ENCODE data around the gene UBE2V1. TPM values are rescaled to one million over a fixed set of nuclear protein-coding genes. Genes with fewer than 3 reads are reported as not detected.

UBE2V1 gene
- total RNA-seq, 1 donor from 2014 or later: 109 TPM

DNA sequence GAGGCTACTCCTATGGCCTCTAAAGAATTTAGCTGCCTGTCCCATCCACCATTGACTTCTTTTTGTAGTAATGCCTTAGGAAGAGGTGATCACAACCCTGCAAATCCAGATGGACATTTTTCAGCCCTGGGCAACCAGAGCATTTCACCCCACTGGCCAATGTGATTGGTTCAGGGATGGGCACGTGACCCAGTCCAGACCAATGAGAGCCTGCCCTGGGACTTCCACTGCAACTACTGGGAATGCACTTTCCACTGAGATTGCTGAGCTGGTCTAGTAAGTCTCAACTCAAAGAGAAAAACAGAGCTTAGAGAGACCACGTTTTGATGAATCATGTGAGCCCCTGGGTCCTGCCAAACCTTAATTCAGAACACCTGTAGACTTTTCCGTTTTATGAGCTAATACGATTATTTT is 8.9 kb upstream of the UBE2V1 start:
- no peak overlapping the region for H3K4me3 ChIP-seq (ENCODE audit: low read depth, low read length)
- DNase-seq (ENCODE audit: low read depth): no peak
- TF ChIP-seq CTCF (conservative IDR thresholded peaks at IDR 0.05; ENCODE audit: low read depth, low read length): no peak

DNA sequence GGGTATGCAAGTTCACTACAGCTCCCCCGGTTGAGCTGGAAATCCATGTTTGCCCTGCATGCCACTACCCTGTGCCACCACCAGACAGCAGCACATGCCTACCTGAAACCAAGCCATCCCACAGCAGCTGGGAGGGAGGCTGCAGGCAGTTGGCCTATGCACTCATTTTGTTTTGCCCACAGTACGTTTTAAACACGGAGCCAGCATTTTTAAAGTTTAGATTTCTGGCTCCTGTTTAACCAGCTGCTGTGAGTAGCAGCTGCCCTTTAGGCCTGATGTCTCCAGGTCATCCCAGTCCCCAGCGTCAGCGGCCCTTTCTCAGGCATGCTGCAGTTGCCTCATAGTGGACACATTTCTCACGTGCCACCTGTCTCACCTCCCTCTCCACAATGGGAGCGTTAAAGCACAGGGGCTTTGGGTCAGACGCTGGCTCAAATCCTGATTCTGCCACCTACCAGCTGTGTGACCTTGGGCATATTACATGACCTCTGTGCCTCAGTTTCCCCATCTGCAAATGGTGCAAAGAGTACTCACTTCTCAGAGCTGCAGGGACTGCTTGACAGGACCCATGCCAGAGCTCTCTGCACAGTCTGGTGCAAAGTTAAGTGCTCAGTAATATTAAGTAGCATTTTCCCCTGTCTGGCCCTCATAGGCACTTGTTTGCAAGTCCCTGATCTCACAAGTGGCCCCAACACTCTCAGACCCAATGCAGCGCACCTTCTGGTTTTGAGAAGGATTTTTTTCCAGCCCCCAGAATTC is 8.2 kb upstream of the UBE2V1 start:
- no peak for DNase-seq (ENCODE audit: low read depth)
- TF ChIP-seq CTCF (conservative IDR thresholded peaks at IDR 0.05; ENCODE audit: low read depth, low read length): peak; percentile 99
- no peak overlapping the region for H3K4me3 ChIP-seq (ENCODE audit: low read depth, low read length)

GRCh38 chr20:50118203-50118602 is 5.3 kb upstream of the UBE2V1 start:
- no peak for DNase-seq (ENCODE audit: low read depth)
- no peak overlapping the region for H3K4me3 ChIP-seq (ENCODE audit: low read depth, low read length)
- TF ChIP-seq CTCF (conservative IDR thresholded peaks at IDR 0.05; ENCODE audit: low read depth, low read length): no peak

DNA sequence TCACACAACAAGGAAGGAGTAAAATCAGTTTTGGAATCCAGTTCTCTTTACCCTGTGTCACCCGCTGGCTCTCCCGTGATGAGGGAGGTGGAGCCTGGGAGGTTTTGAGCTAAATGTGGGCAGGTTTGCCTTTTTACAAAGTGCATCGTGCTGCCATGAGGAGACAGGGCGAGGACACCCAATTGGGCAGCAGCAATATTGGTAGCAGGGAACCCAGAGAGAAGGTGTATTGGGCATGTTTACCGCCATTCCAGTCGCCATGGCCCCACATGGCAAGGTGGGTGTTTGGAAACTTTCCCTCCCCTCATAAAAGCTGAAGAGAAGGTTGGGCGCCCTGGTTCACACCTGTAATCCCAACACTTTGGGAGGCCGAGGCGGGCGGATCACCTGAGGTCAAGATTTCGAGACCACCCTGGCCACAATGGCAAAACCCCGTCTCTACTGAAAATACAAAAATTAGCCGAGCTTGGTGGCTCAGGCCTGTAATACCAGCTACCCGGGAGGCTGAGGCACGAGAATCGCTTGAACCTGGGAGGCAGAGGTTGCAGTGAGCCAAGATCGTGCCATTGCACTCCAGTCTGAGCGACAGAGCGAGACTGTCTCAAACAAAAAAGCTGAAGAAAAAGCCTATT is 3.5 kb upstream of the UBE2V1 start:
- peak overlapping the region; percentile 59 for H3K4me3 ChIP-seq (ENCODE audit: low read depth, low read length)
- no peak for DNase-seq (ENCODE audit: low read depth)
- TF ChIP-seq CTCF (conservative IDR thresholded peaks at IDR 0.05; ENCODE audit: low read depth, low read length): no peak

DNA sequence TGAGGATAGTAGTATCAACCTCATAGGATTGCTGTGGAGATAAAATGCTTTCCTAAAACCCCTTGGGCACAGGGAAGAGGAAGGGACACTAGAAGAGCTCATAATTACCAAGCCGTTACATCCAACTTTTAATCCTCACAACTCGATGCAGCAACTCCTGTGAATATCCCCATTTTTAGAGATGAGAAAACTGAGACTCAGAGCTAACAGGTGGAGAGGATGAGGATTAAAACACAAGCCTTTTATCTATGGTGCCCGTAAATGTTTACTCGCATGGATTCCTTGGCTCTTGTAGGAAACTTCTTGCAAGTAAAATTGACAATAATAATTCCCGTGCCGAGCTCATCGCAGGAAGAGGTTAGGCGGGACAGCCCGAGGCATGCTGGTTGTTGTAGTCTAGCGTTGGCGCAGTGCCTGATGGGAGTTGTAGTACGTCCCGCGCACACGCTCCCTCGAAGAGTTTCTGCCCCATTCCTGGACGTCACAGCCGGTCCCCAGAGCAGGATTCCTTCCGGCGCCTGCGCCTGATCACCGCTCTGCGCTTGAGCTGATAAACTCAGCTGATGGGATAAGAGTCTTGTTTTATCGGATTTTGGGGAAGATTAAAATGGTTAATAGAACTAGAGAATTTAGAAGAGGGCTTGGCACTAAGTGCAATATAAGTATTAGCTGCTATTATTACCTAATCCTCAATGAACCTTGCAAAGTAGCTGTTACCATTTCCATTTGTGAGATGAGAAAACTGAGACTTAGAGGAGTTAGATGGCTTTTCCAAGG is 2.8 kb upstream of the UBE2V1 start:
- no peak for TF ChIP-seq CTCF (conservative IDR thresholded peaks at IDR 0.05; ENCODE audit: low read depth, low read length)
- H3K4me3 ChIP-seq (ENCODE audit: low read depth, low read length): peak overlapping the region; percentile 59
- DNase-seq (ENCODE audit: low read depth): no peak

- peak overlapping the region; percentile 59 for H3K4me3 ChIP-seq (ENCODE audit: low read depth, low read length)
- no peak for TF ChIP-seq CTCF (conservative IDR thresholded peaks at IDR 0.05; ENCODE audit: low read depth, low read length)
- DNase-seq (ENCODE audit: low read depth): no peak
Measured at GRCh38 chr20:50115041-50115512, 2.1 kb upstream of the UBE2V1 start.
